ENCODE results near the gene DGKB. TPM values are rescaled to one million over a fixed set of nuclear protein-coding genes. Genes with fewer than 3 reads are reported as not detected.
A peak's percentile ranks its signal among the peaks of the same experiment; 100 is the strongest.

The DGKB gene
- total RNA-seq, 1 donor from 2014 or later, result 5.5 TPM

DNA sequence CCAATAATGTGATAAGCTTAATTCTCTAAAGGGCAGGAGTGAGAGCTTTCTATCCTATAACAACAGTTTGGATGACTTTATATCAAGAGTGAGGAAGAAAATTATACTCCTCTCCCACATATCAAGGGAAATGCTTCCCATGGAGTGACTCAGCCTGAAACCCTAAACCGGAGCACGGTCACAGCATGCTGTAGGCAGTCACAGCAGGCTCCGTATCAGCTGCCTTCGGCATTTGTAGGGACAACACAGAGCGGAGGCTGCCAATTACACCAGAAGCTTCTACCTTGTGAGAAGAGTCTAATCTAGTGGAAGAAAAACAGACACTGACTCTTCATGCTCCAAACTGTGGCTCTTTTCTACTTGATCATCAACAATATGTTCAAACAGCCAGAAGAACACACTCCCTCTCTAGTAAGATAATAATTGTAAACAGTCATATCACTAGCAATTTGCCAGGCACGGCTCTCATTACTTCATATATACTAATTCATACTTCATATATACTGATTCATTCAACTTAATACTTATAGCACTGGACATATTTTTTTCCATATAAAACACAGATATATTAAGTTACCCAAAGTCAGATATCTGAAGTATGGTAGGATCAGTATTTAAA lies 65.9 kb downstream of the DGKB start:
- no peak overlapping the region for H3K4me3 ChIP-seq
- H3K27me3 Mint-ChIP-seq (ENCODE audit: insufficient read depth, low read depth), result no peaks in the 10 kb centered on the region
- H2AFZ ChIP-seq (replicated peaks), result no peak overlapping the region
- TF ChIP-seq EZH2phosphoT487 (IDR thresholded peaks at IDR 0.05) (no peak), EZH2 (IDR thresholded peaks at IDR 0.05) (no peak)
- TF ChIP-seq, protein P1, sequence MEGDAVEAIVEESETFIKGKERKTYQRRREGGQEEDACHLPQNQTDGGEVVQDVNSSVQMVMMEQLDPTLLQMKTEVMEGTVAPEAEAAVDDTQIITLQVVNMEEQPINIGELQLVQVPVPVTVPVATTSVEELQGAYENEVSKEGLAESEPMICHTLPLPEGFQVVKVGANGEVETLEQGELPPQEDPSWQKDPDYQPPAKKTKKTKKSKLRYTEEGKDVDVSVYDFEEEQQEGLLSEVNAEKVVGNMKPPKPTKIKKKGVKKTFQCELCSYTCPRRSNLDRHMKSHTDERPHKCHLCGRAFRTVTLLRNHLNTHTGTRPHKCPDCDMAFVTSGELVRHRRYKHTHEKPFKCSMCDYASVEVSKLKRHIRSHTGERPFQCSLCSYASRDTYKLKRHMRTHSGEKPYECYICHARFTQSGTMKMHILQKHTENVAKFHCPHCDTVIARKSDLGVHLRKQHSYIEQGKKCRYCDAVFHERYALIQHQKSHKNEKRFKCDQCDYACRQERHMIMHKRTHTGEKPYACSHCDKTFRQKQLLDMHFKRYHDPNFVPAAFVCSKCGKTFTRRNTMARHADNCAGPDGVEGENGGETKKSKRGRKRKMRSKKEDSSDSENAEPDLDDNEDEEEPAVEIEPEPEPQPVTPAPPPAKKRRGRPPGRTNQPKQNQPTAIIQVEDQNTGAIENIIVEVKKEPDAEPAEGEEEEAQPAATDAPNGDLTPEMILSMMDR (IDR thresholded peaks at IDR 0.05), result no peak
- H3K9me3 Mint-ChIP-seq, result peaks cover under 1% of the 10 kb centered on the region
- H3F3A ChIP-seq (ENCODE audit: low read depth), result peaks cover 5% of the 10 kb centered on the region
- peaks cover 27% of the 10 kb centered on the region for H3K4me1 ChIP-seq
- H3K4me1 Mint-ChIP-seq, result peaks cover 17% of the 10 kb centered on the region
- H3K4me2 ChIP-seq, result peak overlapping the region; percentile 48
- no peaks in the 10 kb centered on the region for H3K36me3 ChIP-seq
- no peaks in the 10 kb centered on the region for H4K20me1 ChIP-seq (ENCODE audit: low read depth)
- H3K9me3 ChIP-seq (ENCODE audit: low read depth), result no peaks in the 10 kb centered on the region
- H3K27ac Mint-ChIP-seq, result no peak overlapping the region
- H3K9ac ChIP-seq, result no peak overlapping the region
- H3K79me2 ChIP-seq (ENCODE audit: low read depth), result no peaks in the 10 kb centered on the region
- H3K27me3 ChIP-seq, result no peaks in the 10 kb centered on the region
- no peak overlapping the region for H3K4me3 Mint-ChIP-seq
- peak; percentile 84 for DNase-seq (ENCODE audit: low spot score)
- H3K36me3 Mint-ChIP-seq, result no peaks in the 10 kb centered on the region
- H3K27ac ChIP-seq, result no peak overlapping the region

DNA sequence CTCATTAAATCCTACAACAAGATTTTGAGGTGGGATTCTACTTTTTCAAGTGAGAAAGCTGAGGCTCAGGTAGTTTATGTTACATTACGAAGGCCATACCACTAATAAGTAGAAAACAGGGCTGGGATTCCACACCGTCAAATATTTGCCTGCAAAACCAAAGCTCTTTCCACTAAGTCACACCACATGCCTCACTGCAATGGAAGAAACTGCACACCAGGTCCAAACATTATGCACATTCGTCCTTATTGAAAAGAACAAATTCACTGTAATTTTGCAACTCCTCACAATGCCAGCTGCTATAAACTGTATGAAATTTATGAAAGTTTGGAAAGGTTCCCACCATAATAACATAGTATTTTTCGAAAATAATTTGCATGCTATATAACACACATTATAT lies 66.5 kb downstream of the DGKB start:
- no peak overlapping the region for H3K27ac Mint-ChIP-seq
- peaks cover 17% of the 10 kb centered on the region for H3K4me1 Mint-ChIP-seq
- no peaks in the 10 kb centered on the region for H3K36me3 Mint-ChIP-seq
- Histone ChIP-seq H3F3A (ENCODE audit: low read depth) (peaks cover 5% of the 10 kb centered on the region), H2AFZ (replicated peaks) (no peak overlapping the region), H3K4me1 (peaks cover 27% of the 10 kb centered on the region), H3K9ac (no peak overlapping the region), H3K27ac (no peak overlapping the region), H4K20me1 (ENCODE audit: low read depth) (no peaks in the 10 kb centered on the region), H3K9me3 (ENCODE audit: low read depth) (no peaks in the 10 kb centered on the region), H3K4me3 (no peak overlapping the region), H3K4me2 (peak overlapping the region; percentile 48), H3K27me3 (no peaks in the 10 kb centered on the region), H3K79me2 (ENCODE audit: low read depth) (no peaks in the 10 kb centered on the region), H3K36me3 (no peaks in the 10 kb centered on the region)
- H3K4me3 Mint-ChIP-seq, result no peak overlapping the region
- TF ChIP-seq EZH2 (IDR thresholded peaks at IDR 0.05) (no peak), EZH2phosphoT487 (IDR thresholded peaks at IDR 0.05) (no peak)
- TF ChIP-seq, protein P1 (IDR thresholded peaks at IDR 0.05), result no peak
- no peak for DNase-seq (ENCODE audit: low spot score)
- H3K27me3 Mint-ChIP-seq (ENCODE audit: insufficient read depth, low read depth), result no peaks in the 10 kb centered on the region
- H3K9me3 Mint-ChIP-seq, result peaks cover 2% of the 10 kb centered on the region

DNA sequence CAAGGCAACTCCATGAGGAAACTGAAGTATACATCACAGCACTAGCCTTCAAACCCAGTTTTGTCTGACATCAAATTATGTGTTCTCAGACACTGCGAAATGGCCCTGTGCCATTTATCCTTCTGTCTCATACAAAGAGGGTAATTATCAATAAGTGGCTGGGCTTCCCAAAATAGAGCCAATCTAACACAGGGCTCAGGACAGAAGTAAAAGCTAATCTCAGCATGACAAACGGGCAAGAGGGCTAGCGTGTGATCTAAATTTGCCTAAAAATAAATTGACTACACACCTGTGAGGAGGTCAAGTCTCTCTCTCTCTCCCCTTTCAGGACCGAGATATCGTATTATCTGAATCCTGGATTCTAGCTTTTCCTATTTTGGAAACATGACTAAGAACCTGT lies 67.2 kb downstream of the DGKB start:
- TF ChIP-seq EZH2 (IDR thresholded peaks at IDR 0.05) (no peak), EZH2phosphoT487 (IDR thresholded peaks at IDR 0.05) (no peak)
- TF ChIP-seq, protein P1 (IDR thresholded peaks at IDR 0.05), result no peak
- no peaks in the 10 kb centered on the region for H3K36me3 Mint-ChIP-seq
- no peak overlapping the region for H2AFZ ChIP-seq (replicated peaks)
- peaks cover 27% of the 10 kb centered on the region for H3K4me1 ChIP-seq
- H3F3A ChIP-seq (ENCODE audit: low read depth), result peaks cover 5% of the 10 kb centered on the region
- no peaks in the 10 kb centered on the region for H3K9me3 ChIP-seq (ENCODE audit: low read depth)
- no peaks in the 10 kb centered on the region for H3K27me3 Mint-ChIP-seq (ENCODE audit: insufficient read depth, low read depth)
- no peaks in the 10 kb centered on the region for H3K79me2 ChIP-seq (ENCODE audit: low read depth)
- peaks cover 17% of the 10 kb centered on the region for H3K4me1 Mint-ChIP-seq
- H3K4me3 Mint-ChIP-seq, result no peak overlapping the region
- H3K9ac ChIP-seq, result no peak overlapping the region
- H3K4me2 ChIP-seq, result peak overlapping the region; percentile 48
- no peaks in the 10 kb centered on the region for H4K20me1 ChIP-seq (ENCODE audit: low read depth)
- no peak overlapping the region for H3K4me3 ChIP-seq
- H3K27ac Mint-ChIP-seq, result no peak overlapping the region
- no peaks in the 10 kb centered on the region for H3K27me3 ChIP-seq
- DNase-seq (ENCODE audit: low spot score), result no peak
- no peaks in the 10 kb centered on the region for H3K36me3 ChIP-seq
- H3K9me3 Mint-ChIP-seq, result peaks cover 2% of the 10 kb centered on the region
- H3K27ac ChIP-seq, result no peak overlapping the region
